Peyer's patch (tissue), 4 donors: ENCODE results near the gene F12.

ENCODE experiments used
- CTCF ChIP-seq, 6 experiments: fragments of 450-650 bp in 4 of 6; fragments of 200-600 bp in 2 of 6; sonication (generic) in 1 of 6; IDR thresholded peaks; one replicate each; pipeline ENCODE4 v1.5.1; 2017 to 2019; ENCODE audit warnings: antibody characterized with exemption in 6 of 6, mild to moderate bottlenecking in 3 of 6, moderate library complexity in 1 of 6
- POLR2A ChIP-seq, 2 donors: fragments of 450-650 bp; IDR thresholded peaks; one replicate each; pipeline ENCODE4 v1.5.1; 2017; ENCODE audit warnings: antibody characterized with exemption in 2 of 2, mild to moderate bottlenecking in 2 of 2, moderate library complexity in 2 of 2

GRCh38 chr5:177357459-177358351, 51.7 kb downstream of the F12 start, which contains the start of gene RGS14:
- TF ChIP-seq CTCF (IDR thresholded peaks at IDR 0.05) (no peak), POLR2A (IDR thresholded peaks at IDR 0.05) (peak in 1 of 2 donors; percentile 24)
